ENCODE measurements around the gene TRPC6. TPM values are rescaled to one million over a fixed set of nuclear protein-coding genes. Genes with fewer than 3 reads are reported as not detected.
A peak's percentile ranks its signal among the peaks of the same experiment; 100 is the strongest.

The TRPC6 gene
- total RNA-seq (1.5 and 4.6 TPM in 2 replicates), polyA plus RNA-seq (0.91 and 26.4 TPM in 2 replicates), polyA minus RNA-seq (ENCODE audit: low replicate concordance) (0.56 and 10.1 TPM in 2 replicates)
- polyA plus RNA-seq (2012), result 0.82 and 19.0 TPM in 2 replicates

GRCh38 chr11:101583251-101584128 lies at the start of gene TRPC6:
Gene TRPC6 (minus strand): TSS chr11:101584007. CDS start chr11:101583503, 504 bp downstream.
- Histone ChIP-seq H3K9ac (ENCODE audit: insufficient read depth, low read length) (peak within 1 kb of the TSS; percentile 75), H3K9me3 (ENCODE audit: control insufficient read depth, insufficient read depth, low read depth, low read length) (no peaks in the 10 kb centered on the region), H4K20me1 (ENCODE audit: control insufficient read depth, extremely low read depth, insufficient read depth, low read length) (no peaks in the 10 kb centered on the region), H3K4me1 (ENCODE audit: control insufficient read depth, extremely low read depth, insufficient read depth, low read length) (no peaks in the 10 kb centered on the region), H3K27me3 (ENCODE audit: control insufficient read depth, insufficient read depth, low read length) (no peaks in the 10 kb centered on the region), H3K27ac (ENCODE audit: insufficient read depth, low read length) (peak within 1 kb of the TSS; percentile 55), H3K4me2 (ENCODE audit: extremely low read depth, insufficient read depth, low read length) (peak within 1 kb of the TSS; percentile 88), H3K36me3 (ENCODE audit: control insufficient read depth, insufficient read depth, low read length) (no peaks in the 10 kb centered on the region), H3K79me2 (ENCODE audit: control insufficient read depth, insufficient read depth, low read length) (peaks cover 25% of the 10 kb centered on the region), H3K4me3 (replicated peaks in 1 of 4; ENCODE audit: control extremely low read depth in 1 of 4, insufficient read depth in 1 of 4, low read depth in 3 of 4, low read length in 4 of 4) (peak within 1 kb of the TSS; percentile 54 to 71 (median 61)), H2AFZ (ENCODE audit: low read length) (peak within 1 kb of the TSS; percentile 72)
- peak; percentile 11 to 42 for DNase-seq (ENCODE audit: low read depth in 2 of 2)
- TF ChIP-seq CTCF (conservative IDR thresholded peaks at IDR 0.05 in 1 of 2, IDR thresholded peaks at IDR 0.05 in 1 of 2; ENCODE audit: low read depth in 1 of 2, low read length in 2 of 2) (no peak), EZH2 (IDR thresholded peaks at IDR 0.05; ENCODE audit: low read length, missing control alignments) (no peak)

- no peaks in the 10 kb centered on the region for H3K9me3 ChIP-seq (ENCODE audit: control insufficient read depth, insufficient read depth, low read depth, low read length)
- no peak overlapping the region for H3K9ac ChIP-seq (ENCODE audit: insufficient read depth, low read length)
- H3K4me3 ChIP-seq (replicated peaks in 1 of 4; ENCODE audit: control extremely low read depth in 1 of 4, insufficient read depth in 1 of 4, low read depth in 3 of 4, low read length in 4 of 4), result no peak overlapping the region
- H3K36me3 ChIP-seq (ENCODE audit: control insufficient read depth, insufficient read depth, low read length), result no peaks in the 10 kb centered on the region
- H2AFZ ChIP-seq (ENCODE audit: low read length), result no peak overlapping the region
- DNase-seq (ENCODE audit: low read depth in 2 of 2), result no peak
- no peaks in the 10 kb centered on the region for H4K20me1 ChIP-seq (ENCODE audit: control insufficient read depth, extremely low read depth, insufficient read depth, low read length)
- no peaks in the 10 kb centered on the region for H3K4me1 ChIP-seq (ENCODE audit: control insufficient read depth, extremely low read depth, insufficient read depth, low read length)
- no peak overlapping the region for H3K27ac ChIP-seq (ENCODE audit: insufficient read depth, low read length)
- H3K4me2 ChIP-seq (ENCODE audit: extremely low read depth, insufficient read depth, low read length), result no peak overlapping the region
- H3K79me2 ChIP-seq (ENCODE audit: control insufficient read depth, insufficient read depth, low read length), result no peaks in the 10 kb centered on the region
- no peaks in the 10 kb centered on the region for H3K27me3 ChIP-seq (ENCODE audit: control insufficient read depth, insufficient read depth, low read length)
- TF ChIP-seq EZH2 (IDR thresholded peaks at IDR 0.05; ENCODE audit: low read length, missing control alignments) (no peak), CTCF (conservative IDR thresholded peaks at IDR 0.05 in 1 of 2, IDR thresholded peaks at IDR 0.05 in 1 of 2; ENCODE audit: low read depth in 1 of 2, low read length in 2 of 2) (no peak)
Observed at GRCh38 chr11:101620026-101620425, 36.2 kb upstream of the TRPC6 start.

GRCh38 chr11:101618709-101619108 lies 34.9 kb upstream of the TRPC6 start:
- Histone ChIP-seq H3K36me3 (ENCODE audit: control insufficient read depth, insufficient read depth, low read length) (no peaks in the 10 kb centered on the region), H3K4me1 (ENCODE audit: control insufficient read depth, extremely low read depth, insufficient read depth, low read length) (no peaks in the 10 kb centered on the region), H2AFZ (ENCODE audit: low read length) (no peak overlapping the region), H4K20me1 (ENCODE audit: control insufficient read depth, extremely low read depth, insufficient read depth, low read length) (no peaks in the 10 kb centered on the region), H3K9ac (ENCODE audit: insufficient read depth, low read length) (no peak overlapping the region), H3K4me2 (ENCODE audit: extremely low read depth, insufficient read depth, low read length) (no peak overlapping the region), H3K4me3 (replicated peaks in 1 of 4; ENCODE audit: control extremely low read depth in 1 of 4, insufficient read depth in 1 of 4, low read depth in 3 of 4, low read length in 4 of 4) (no peak overlapping the region), H3K27me3 (ENCODE audit: control insufficient read depth, insufficient read depth, low read length) (no peaks in the 10 kb centered on the region), H3K79me2 (ENCODE audit: control insufficient read depth, insufficient read depth, low read length) (no peaks in the 10 kb centered on the region), H3K27ac (ENCODE audit: insufficient read depth, low read length) (no peak overlapping the region), H3K9me3 (ENCODE audit: control insufficient read depth, insufficient read depth, low read depth, low read length) (no peaks in the 10 kb centered on the region)
- DNase-seq (ENCODE audit: low read depth in 2 of 2), result peak; percentile 28 to 70
- TF ChIP-seq EZH2 (IDR thresholded peaks at IDR 0.05; ENCODE audit: low read length, missing control alignments), result no peak
- no peak for TF ChIP-seq CTCF (conservative IDR thresholded peaks at IDR 0.05 in 1 of 2, IDR thresholded peaks at IDR 0.05 in 1 of 2; ENCODE audit: low read depth in 1 of 2, low read length in 2 of 2)
